Lung (tissue), 12 donors: ENCODE data around the gene LMBRD1. TPM values are rescaled to one million over a fixed set of nuclear protein-coding genes. Genes with fewer than 3 reads are reported as not detected.
A peak's percentile ranks its signal among the peaks of the same experiment; 100 is the strongest.

Experiments used
- ATAC-seq: fragments of 200-7000 bp; cut with Tn5 transposase; one replicate; pipeline ENCODE4 v1.9.1; 2020; ENCODE audit warnings: moderate number of reproducible peaks; ENCODE audit not compliant: insufficient read depth, low FRiP score
- DNase-seq, 3 donors: peaks; one replicate each; pipeline ENCODE4 v3.0.0-alpha.2; 2013 to 2017
- H3K27ac ChIP-seq, 2 donors: one replicate each; pipeline ENCODE4 v1.5.1; 2013; ENCODE audit warnings: mild to moderate bottlenecking in 2 of 2, moderate library complexity in 2 of 2, control low read depth in 1 of 2, inconsistent platforms in 1 of 2, low read depth in 1 of 2, low read length in 1 of 2
- H3K27me3 ChIP-seq, 3 donors: one replicate each; pipeline ENCODE4 v1.5.1; 2013; ENCODE audit warnings: low read length in 2 of 3; ENCODE audit not compliant: control insufficient read depth in 3 of 3, insufficient read depth in 3 of 3
- H3K36me3 ChIP-seq, 4 donors: one replicate each; pipeline ENCODE4 v1.5.1; 2013; ENCODE audit warnings: low read length in 4 of 4, mild to moderate bottlenecking in 1 of 4, moderate library complexity in 1 of 4; ENCODE audit not compliant: control insufficient read depth in 4 of 4, insufficient read depth in 4 of 4
- H3K4me1 ChIP-seq, 5 donors: one replicate each; pipeline ENCODE4 v1.5.1; 2013; ENCODE audit warnings: low read length in 5 of 5, mild to moderate bottlenecking in 2 of 5, moderate library complexity in 1 of 5; ENCODE audit not compliant: control insufficient read depth in 5 of 5, insufficient read depth in 5 of 5
- H3K4me3 ChIP-seq: one replicate; pipeline ENCODE4 v1.5.1; 2013; ENCODE audit warnings: mild to moderate bottlenecking, control low read depth, moderate library complexity
- H3K9ac ChIP-seq, 2 donors: one replicate each; pipeline ENCODE4 v1.5.1; 2013; ENCODE audit warnings: low read length in 2 of 2, control low read depth in 1 of 2; ENCODE audit not compliant: insufficient read depth in 1 of 2
- H3K9me3 ChIP-seq, 4 donors: one replicate each; pipeline ENCODE4 v1.5.1; 2013; ENCODE audit warnings: low read length in 3 of 4, mild to moderate bottlenecking in 1 of 4, moderate library complexity in 1 of 4; ENCODE audit not compliant: control insufficient read depth in 4 of 4, insufficient read depth in 3 of 4
- WGBS, 2 donors: extraction: QIAGEN DNeasy Blood & Tissue Kit; methylation state at CpG; one replicate each; pipeline ENCODE4 v1.1.7; 2013; 5-methylcytosine and 5-hydroxymethylcytosine counted together
- polyA plus RNA-seq, 2 donors: library from polyadenylated mRNA; stranded (reverse); fragments of 200-250 nt; gene quantifications; one replicate each; pipeline ENCODE4 v1.2.1, GENCODE V29; 2013
- total RNA-seq, 2 donors: library from RNA; depleted of rRNA in 1 of 2; stranded (reverse); fragments of >200 nt in 1 of 2; gene quantifications; one replicate each; pipeline ENCODE4 v1.2.1, GENCODE V29; 2014 to 2021
- TF ChIP-seq, protein P1 (sequence below): IDR thresholded peaks from 2 replicates; pipeline ENCODE4 v1.5.1; 2012; ENCODE audit warnings: mild to moderate bottlenecking; ENCODE audit errors: control extremely low read depth, extremely low read depth
- donor health status: control.
- donor health status: control.
- donor health status: Bipolar disorder and iron deficiency.
- donor health status: healthy.
- donor health status: DM: yes; HTN: yes; CAD: no.

LMBRD1 gene
- total and polyA plus RNA-seq, 4 donors, result 31.2 to 102 (median 41.8) TPM

DNA sequence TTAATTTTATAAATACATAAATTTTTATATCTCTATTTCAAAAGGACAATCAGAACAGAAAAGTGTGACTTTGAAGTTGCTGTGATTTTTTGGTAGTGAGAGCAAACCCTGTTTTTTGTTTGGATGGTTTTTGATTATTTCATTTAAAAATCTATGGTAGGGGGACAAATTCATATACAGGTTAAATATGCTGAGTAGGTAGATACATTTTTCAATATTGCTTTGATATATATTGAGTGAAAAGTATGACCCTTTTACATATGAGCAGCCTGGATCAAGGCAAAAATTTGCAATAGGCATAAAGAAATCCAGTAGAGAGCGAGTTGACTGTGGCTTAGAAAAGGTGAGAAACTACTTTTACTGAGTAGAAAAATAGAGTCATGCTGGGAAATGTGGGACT, 132.3 kb downstream of the LMBRD1 start:
- WGBS, 2 donors, result 88 to 93% methylated on average over 1 of the region's 1 CpG
- Histone ChIP-seq H3K36me3 (no peaks in the 10 kb centered on the region), H3K27me3 (no peaks in the 10 kb centered on the region), H3K4me3 (no peak overlapping the region), H3K9ac (no peak overlapping the region), H3K27ac (no peak overlapping the region), H3K9me3 (no peaks in the 10 kb centered on the region), H3K4me1 (no peaks in the 10 kb centered on the region)
- no peak for DNase-seq
- TF ChIP-seq, protein P1, sequence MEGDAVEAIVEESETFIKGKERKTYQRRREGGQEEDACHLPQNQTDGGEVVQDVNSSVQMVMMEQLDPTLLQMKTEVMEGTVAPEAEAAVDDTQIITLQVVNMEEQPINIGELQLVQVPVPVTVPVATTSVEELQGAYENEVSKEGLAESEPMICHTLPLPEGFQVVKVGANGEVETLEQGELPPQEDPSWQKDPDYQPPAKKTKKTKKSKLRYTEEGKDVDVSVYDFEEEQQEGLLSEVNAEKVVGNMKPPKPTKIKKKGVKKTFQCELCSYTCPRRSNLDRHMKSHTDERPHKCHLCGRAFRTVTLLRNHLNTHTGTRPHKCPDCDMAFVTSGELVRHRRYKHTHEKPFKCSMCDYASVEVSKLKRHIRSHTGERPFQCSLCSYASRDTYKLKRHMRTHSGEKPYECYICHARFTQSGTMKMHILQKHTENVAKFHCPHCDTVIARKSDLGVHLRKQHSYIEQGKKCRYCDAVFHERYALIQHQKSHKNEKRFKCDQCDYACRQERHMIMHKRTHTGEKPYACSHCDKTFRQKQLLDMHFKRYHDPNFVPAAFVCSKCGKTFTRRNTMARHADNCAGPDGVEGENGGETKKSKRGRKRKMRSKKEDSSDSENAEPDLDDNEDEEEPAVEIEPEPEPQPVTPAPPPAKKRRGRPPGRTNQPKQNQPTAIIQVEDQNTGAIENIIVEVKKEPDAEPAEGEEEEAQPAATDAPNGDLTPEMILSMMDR, result no peak
- ATAC-seq, result no peak

DNA sequence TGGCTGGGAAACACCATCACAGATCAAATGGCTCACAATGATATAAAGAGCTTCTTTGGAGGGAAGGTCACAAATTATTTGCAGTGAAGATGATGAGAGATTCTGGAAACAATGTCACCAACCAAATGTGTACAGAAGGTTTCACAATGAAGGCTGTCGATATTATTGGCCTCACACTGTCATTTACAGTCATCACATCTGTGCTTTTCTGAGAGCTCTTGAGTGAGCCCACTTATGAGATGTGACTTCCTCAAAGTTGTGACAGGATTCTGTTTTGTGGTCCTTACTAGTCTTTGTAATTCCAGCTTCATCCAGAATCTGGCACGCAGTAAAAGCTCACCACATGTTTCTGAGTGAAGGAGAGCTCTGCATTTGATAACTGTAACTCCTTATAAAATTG, 133.6 kb downstream of the LMBRD1 start:
- no peaks in the 10 kb centered on the region for H3K36me3 ChIP-seq
- peaks cover 0 to 3% (median 0%) of the 10 kb centered on the region in 4 donors for H3K9me3 ChIP-seq
- DNase-seq (no peak), ATAC-seq (no peak)
- no peaks in the 10 kb centered on the region for H3K4me1 ChIP-seq
- H3K27me3 ChIP-seq, result no peaks in the 10 kb centered on the region
- 76 to 90% methylated on average over 2 of the region's 2 CpGs for WGBS, 2 donors
- TF ChIP-seq, protein P1, result no peak
- no peak overlapping the region for H3K27ac ChIP-seq
- H3K9ac ChIP-seq, result no peak overlapping the region
- H3K4me3 ChIP-seq, result no peak overlapping the region

DNA sequence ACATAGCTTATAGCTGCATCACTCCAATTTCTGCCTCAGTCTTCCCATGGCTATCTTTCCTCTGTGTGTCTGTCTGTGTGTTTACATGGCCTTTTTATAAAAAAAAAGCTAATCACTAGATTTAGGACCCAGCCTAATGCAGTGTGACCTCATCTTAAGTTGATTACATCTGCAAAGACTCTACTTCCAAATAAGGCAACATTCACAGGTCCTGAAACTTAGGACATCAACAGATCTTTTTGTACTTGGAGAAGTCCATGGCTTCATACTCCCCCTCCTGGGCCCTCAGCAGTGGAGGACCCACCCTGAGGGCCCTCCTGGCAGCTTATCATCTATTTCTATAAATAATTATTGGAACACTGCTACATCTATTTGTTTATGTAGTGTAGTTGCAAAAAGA, 146.1 kb downstream of the LMBRD1 start:
- Histone ChIP-seq H3K27me3 (no peaks in the 10 kb centered on the region), H3K36me3 (no peaks in the 10 kb centered on the region), H3K4me3 (no peak overlapping the region), H3K9me3 (peaks cover 0 to 3% (median 0%) of the 10 kb centered on the region in 4 donors), H3K27ac (no peak overlapping the region), H3K9ac (no peak overlapping the region), H3K4me1 (no peaks in the 10 kb centered on the region)
- TF ChIP-seq, protein P1, result no peak
- no peak for DNase-seq
- ATAC-seq, result no peak

DNA sequence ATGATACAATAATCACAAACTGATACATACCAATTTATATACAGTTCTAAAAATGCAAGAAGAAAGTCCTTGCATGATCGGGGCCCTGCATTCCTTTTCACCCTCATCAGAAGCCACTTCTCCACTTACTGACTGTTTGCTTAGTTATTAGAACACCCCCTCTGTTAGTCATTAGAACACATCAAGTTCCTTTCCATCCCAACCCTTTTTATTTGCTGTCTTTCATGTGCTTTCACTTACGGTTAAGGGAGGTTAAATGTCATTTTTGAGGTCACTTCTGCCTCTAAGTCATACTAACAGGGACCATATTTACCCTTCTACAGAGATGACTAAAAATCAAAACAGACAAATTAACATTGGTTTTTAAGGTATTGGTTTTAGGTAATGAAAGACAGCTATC, 149.1 kb downstream of the LMBRD1 start:
- no peak overlapping the region for H3K4me3 ChIP-seq
- peaks cover 0 to 2% (median 0%) of the 10 kb centered on the region in 4 donors for H3K9me3 ChIP-seq
- ATAC-seq (peak; percentile 34), DNase-seq (peak in 1 of 3 donors; percentile 7)
- no peaks in the 10 kb centered on the region for H3K36me3 ChIP-seq
- 63 to 79% methylated on average over 2 of the region's 2 CpGs for WGBS, 2 donors
- H3K9ac ChIP-seq, result no peak overlapping the region
- no peaks in the 10 kb centered on the region for H3K27me3 ChIP-seq
- TF ChIP-seq, protein P1, result no peak
- no peaks in the 10 kb centered on the region for H3K4me1 ChIP-seq
- H3K27ac ChIP-seq, result no peak overlapping the region
